OCI-LY1 (cell line): ENCODE measurements around the gene CEND1.

ENCODE experiments used
- H2AFZ ChIP-seq: fragments of 200-600 bp; sonication (generic), shearing (Covaris generic); 2 replicates; pipeline ENCODE4 v1.6.0; 2014; ENCODE audit warnings: antibody characterized with exemption, mild to moderate bottlenecking, low read length
- H3F3A ChIP-seq: fragments of 200-600 bp; sonication (generic), shearing (Covaris generic); 2 replicates; pipeline ENCODE4 v1.6.0; 2014; ENCODE audit warnings: mild to moderate bottlenecking, antibody characterized with exemption, low read length, moderate library complexity; ENCODE audit not compliant: insufficient read depth
- H3K27ac ChIP-seq: fragments of 200-600 bp; sonication (generic); 2 replicates; pipeline ENCODE4 v1.5.1; 2014; ENCODE audit warnings: low read length, mixed run types, mild to moderate bottlenecking, low read depth; ENCODE audit not compliant: poor library complexity, severe bottlenecking
- H3K27me3 ChIP-seq: fragments of 200-600 bp; sonication (generic); 2 replicates; pipeline ENCODE4 v1.6.0; 2014; ENCODE audit warnings: antibody characterized with exemption, mild to moderate bottlenecking, low read length, moderate library complexity; ENCODE audit not compliant: insufficient read depth
- H3K36me3 ChIP-seq: fragments of 200-600 bp; sonication (generic); 2 replicates; pipeline ENCODE4 v1.6.1; 2014; ENCODE audit warnings: mild to moderate bottlenecking, antibody characterized with exemption, low read length, moderate library complexity, mixed read lengths; ENCODE audit not compliant: insufficient read depth
- H3K4me1 ChIP-seq: fragments of 200-600 bp; sonication (generic); 2 replicates; pipeline ENCODE4 v1.5.1; 2014; ENCODE audit warnings: mild to moderate bottlenecking, low read length, moderate library complexity; ENCODE audit not compliant: insufficient read depth, severe bottlenecking
- H3K4me2 ChIP-seq: fragments of 200-600 bp; sonication (generic), shearing (Covaris generic); 2 replicates; pipeline ENCODE4 v1.6.1; 2014; ENCODE audit warnings: low read length
- H3K4me3 ChIP-seq: fragments of 200-600 bp; sonication (generic); 2 replicates; pipeline ENCODE4 v1.5.1; 2014; ENCODE audit warnings: low read length, low read depth, mild to moderate bottlenecking, mixed read lengths; ENCODE audit not compliant: poor library complexity, severe bottlenecking
- H3K79me2 ChIP-seq: fragments of 200-600 bp; shearing (Covaris generic); 2 replicates; pipeline ENCODE4 v1.6.1; 2016; ENCODE audit warnings: mixed run types, low read length, mixed read lengths; ENCODE audit not compliant: insufficient read depth
- H3K9ac ChIP-seq: fragments of 200-600 bp; sonication (generic), shearing (Covaris generic); 2 replicates; pipeline ENCODE4 v1.6.1; 2014; ENCODE audit warnings: mild to moderate bottlenecking, low read length, mixed read lengths
- H3K9me2 ChIP-seq: fragments of 200-600 bp; sonication (generic), shearing (Covaris generic); 2 replicates; pipeline ENCODE4 v1.6.1; 2014; ENCODE audit warnings: low read depth, mild to moderate bottlenecking, low read length, mixed read lengths
- H3K9me3 ChIP-seq: fragments of 200-600 bp; shearing (Covaris generic); 2 replicates; pipeline ENCODE4 v1.6.1; 2014; ENCODE audit warnings: low read length, mixed read lengths
- H4K20me1 ChIP-seq: fragments of 200-600 bp; sonication (generic), shearing (Covaris generic); 2 replicates; pipeline ENCODE4 v1.6.0; 2016; ENCODE audit warnings: mild to moderate bottlenecking, low read length; ENCODE audit not compliant: insufficient read depth
- CTCF ChIP-seq: fragments of 200-600 bp; sonication (generic), shearing (Covaris generic); IDR thresholded peaks from 2 replicates; pipeline ENCODE4 v1.5.1; 2017; ENCODE audit warnings: mild to moderate bottlenecking, antibody characterized with exemption, low read length, moderate library complexity, mixed read lengths
- EZH2 ChIP-seq: fragments of 200-600 bp; sonication (generic), shearing (Covaris generic); IDR thresholded peaks from 2 replicates; pipeline ENCODE4 v1.8.0; 2017; ENCODE audit warnings: borderline replicate concordance, mixed run types, mild to moderate bottlenecking, antibody characterized with exemption, low read length, moderate library complexity, mixed read lengths

Gene CEND1

GRCh38 chr11:831118-831864 lies 41.4 kb upstream of the CEND1 start:
- TF ChIP-seq EZH2 (no peak), CTCF (no peak)
- Histone ChIP-seq H3K4me1 (peaks cover 31% of the 10 kb centered on the region), H3K27me3 (peaks cover 22% of the 10 kb centered on the region), H3K27ac (no peak overlapping the region), H3K9ac (no peak overlapping the region), H3F3A (no peaks in the 10 kb centered on the region), H3K36me3 (no peaks in the 10 kb centered on the region), H3K9me3 (no peaks in the 10 kb centered on the region), H3K4me3 (no peak overlapping the region), H2AFZ (no peak overlapping the region), H4K20me1 (no peaks in the 10 kb centered on the region), H3K9me2 (no peaks in the 10 kb centered on the region), H3K4me2 (peak overlapping the region; percentile 70; the same call in 1 of the 2 replicates), H3K79me2 (no peaks in the 10 kb centered on the region)

DNA sequence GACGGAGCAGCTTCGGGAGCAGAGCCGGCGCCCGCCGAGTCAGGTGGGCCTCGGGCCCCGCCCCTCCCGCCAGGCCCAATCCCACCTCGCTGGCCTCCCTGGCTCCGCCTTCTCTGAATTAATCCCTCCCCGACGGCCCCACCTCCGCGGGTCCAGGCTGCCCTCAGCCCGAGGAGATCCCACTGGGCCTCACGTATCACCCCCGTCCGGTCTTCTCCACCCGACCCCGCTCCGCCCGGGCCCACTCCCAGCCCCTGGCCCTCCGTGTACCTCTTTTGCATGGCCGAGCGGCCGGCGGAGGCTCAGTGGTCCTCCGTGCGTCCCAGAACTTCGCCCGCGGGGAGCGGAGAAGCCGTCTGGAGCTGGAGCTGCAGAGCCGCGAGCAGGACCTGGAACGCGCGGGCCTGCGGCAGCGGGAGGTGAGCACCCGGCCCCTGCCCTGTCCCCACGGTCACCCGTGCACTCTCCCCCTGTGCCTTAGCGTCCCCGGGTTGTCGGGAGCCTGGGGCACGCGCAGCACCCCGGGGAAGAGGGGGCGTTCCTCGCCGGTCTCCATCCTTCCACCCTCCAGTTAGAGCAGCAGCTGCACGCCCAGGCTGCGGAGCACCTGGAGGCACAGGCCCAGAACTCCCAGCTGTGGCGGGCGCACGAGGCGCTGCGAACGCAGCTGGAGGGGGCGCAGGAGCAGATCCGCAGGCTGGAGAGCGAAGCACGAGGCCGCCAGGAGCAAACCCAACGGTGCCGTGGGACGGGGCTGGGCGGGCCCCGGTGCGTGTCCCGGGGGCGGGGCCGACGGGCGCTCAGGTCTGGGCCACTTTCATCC lies 40.6 kb upstream of the CEND1 start:
- Histone ChIP-seq H3K9ac (no peak overlapping the region), H3K4me2 (peak overlapping the region; percentile 70), H3K27me3 (peaks cover 22% of the 10 kb centered on the region), H3K9me2 (no peaks in the 10 kb centered on the region), H3K4me1 (peaks cover 31% of the 10 kb centered on the region), H2AFZ (no peak overlapping the region), H3F3A (no peaks in the 10 kb centered on the region), H3K9me3 (no peaks in the 10 kb centered on the region), H3K4me3 (peak overlapping the region; percentile 47), H3K36me3 (peaks cover 3% of the 10 kb centered on the region), H3K79me2 (no peaks in the 10 kb centered on the region), H4K20me1 (no peaks in the 10 kb centered on the region), H3K27ac (no peak overlapping the region)
- no peak for TF ChIP-seq EZH2

DNA sequence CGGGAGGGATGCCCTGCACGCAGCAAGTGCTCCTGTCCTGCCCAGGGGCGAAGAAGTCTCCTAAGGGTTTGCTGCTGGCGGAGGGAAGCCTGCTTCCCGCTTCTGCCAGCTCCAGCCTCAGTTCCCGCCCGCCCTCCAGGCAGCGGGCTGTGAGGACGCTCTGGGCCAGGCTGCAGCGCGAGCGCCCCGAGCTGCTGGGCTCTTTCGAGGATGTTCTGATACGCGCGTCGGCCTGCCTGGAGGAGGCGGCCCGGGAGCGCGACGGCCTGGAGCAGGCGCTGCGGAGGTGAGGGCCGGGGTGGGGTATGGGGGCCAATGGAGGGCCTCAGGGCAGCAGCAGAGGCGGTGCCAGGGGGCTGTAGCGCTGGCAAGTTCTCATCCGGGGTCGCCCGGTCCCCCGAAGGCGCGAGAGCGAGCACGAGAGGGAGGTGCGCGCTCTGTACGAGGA lies 40.0 kb upstream of the CEND1 start:
- no peaks in the 10 kb centered on the region for H4K20me1 ChIP-seq
- H3K27ac ChIP-seq = no peak overlapping the region
- TF ChIP-seq CTCF (no peak), EZH2 (no peak)
- no peaks in the 10 kb centered on the region for H3K79me2 ChIP-seq
- H3K9me2 ChIP-seq = no peaks in the 10 kb centered on the region
- H3K9me3 ChIP-seq = no peaks in the 10 kb centered on the region
- H3F3A ChIP-seq = no peaks in the 10 kb centered on the region
- H3K4me2 ChIP-seq = peak overlapping the region; percentile 70
- H2AFZ ChIP-seq = no peak overlapping the region
- peak overlapping the region; percentile 47 for H3K4me3 ChIP-seq
- H3K27me3 ChIP-seq = peaks cover 22% of the 10 kb centered on the region
- H3K9ac ChIP-seq = no peak overlapping the region
- peaks cover 31% of the 10 kb centered on the region for H3K4me1 ChIP-seq
- peaks cover 10% of the 10 kb centered on the region for H3K36me3 ChIP-seq
